SJSA1 (cell line): ENCODE data around the gene ZNF90. TPM values are rescaled to one million over a fixed set of nuclear protein-coding genes. Genes with fewer than 3 reads are reported as not detected.
"Not testable (repeated sequence)": the region's sequence is repeated elsewhere in the genome, so short reads cannot be mapped to it uniquely, and the experiment has no call there.

Experiments
- DNase-seq, 2 experiments: peaks; one replicate each; pipeline ENCODE4 v3.0.0-alpha.2; 2015 to 2020; ENCODE audit warnings: low spot score in 2 of 2, low read depth in 1 of 2
- H3K27ac ChIP-seq: fragments of 250-450 bp; sonication (Bioruptor Pico); 2 replicates; pipeline ENCODE4 v1.5.1; 2020; ENCODE audit warnings: mild to moderate bottlenecking, moderate library complexity
- H3K27me3 ChIP-seq: fragments of 250-450 bp; sonication (Bioruptor Pico); replicated peaks from 2 replicates; pipeline ENCODE4 v1.5.1; 2020; ENCODE audit warnings: mild to moderate bottlenecking, moderate library complexity
- H3K36me3 ChIP-seq: fragments of 250-450 bp; sonication (Bioruptor Pico); 2 replicates; pipeline ENCODE4 v1.5.1; 2020; ENCODE audit warnings: mild to moderate bottlenecking
- H3K4me1 ChIP-seq: fragments of 250-450 bp; sonication (Bioruptor Pico); replicated peaks from 2 replicates; pipeline ENCODE4 v1.6.1; 2021; ENCODE audit warnings: mild to moderate bottlenecking
- H3K4me3 ChIP-seq: fragments of 250-450 bp; sonication (Bioruptor Pico); 2 replicates; pipeline ENCODE4 v1.5.1; 2020; ENCODE audit warnings: mild to moderate bottlenecking
- H3K9me3 ChIP-seq: fragments of 250-450 bp; sonication (Bioruptor Pico); replicated peaks from 2 replicates; pipeline ENCODE4 v1.5.1; 2020; ENCODE audit warnings: mild to moderate bottlenecking
- total RNA-seq: library from RNA; depleted of rRNA; stranded (reverse); fragments of >200 nt; shearing (Covaris generic); gene quantifications from 2 replicates; pipeline ENCODE4 v1.2.3, GENCODE V29; 2014; rRNA removed

ZNF90 gene
- total RNA-seq, 1 experiment from 2014 or later = 0.34 TPM

DNA sequence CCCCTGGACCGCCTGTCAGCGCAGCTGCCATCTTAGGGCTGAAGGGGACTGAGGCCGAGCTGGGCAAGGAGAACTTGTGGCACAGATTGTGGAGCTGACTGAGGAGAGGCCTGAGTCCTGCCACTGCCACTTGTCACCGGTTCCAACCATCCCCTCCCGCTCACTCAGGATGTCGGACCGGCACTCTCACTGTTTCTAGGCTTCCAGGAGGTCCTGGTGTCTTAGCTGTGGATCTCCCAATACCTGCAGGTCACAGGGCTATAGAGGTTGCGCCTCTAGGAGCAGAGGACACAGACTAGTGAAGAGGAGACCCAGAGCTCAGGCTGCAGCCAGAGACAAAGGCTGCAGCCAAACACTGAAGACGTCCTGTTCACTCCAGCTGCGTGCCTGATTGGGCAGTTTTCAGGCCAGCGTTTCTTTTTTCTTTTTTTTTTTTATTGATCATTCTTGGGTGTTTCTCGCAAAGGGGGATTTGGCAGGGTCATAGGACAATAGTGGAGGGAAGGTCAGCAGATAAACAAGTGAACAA lies 73.9 kb downstream of the ZNF90 start:
- no peak overlapping the region for H3K27ac ChIP-seq

GRCh38 chr19:20152506-20152905 lies 74.7 kb downstream of the ZNF90 start:
- not testable (repeated sequence) for H3K4me1 ChIP-seq, H3K27me3 ChIP-seq, H3K9me3 ChIP-seq, DNase-seq, H3K36me3 ChIP-seq, H3K27ac ChIP-seq, H3K4me3 ChIP-seq

More for the DNA sequence above, 73.9 kb downstream of the ZNF90 start:
- Histone ChIP-seq H3K9me3 (no peaks in the 10 kb centered on the region; the same call in 1 of the 2 replicates), H3K27me3 (no peaks in the 10 kb centered on the region), H3K36me3 (no peaks in the 10 kb centered on the region), H3K4me3 (no peak overlapping the region), H3K4me1 (no peaks in the 10 kb centered on the region)
- no peak for DNase-seq

DNA sequence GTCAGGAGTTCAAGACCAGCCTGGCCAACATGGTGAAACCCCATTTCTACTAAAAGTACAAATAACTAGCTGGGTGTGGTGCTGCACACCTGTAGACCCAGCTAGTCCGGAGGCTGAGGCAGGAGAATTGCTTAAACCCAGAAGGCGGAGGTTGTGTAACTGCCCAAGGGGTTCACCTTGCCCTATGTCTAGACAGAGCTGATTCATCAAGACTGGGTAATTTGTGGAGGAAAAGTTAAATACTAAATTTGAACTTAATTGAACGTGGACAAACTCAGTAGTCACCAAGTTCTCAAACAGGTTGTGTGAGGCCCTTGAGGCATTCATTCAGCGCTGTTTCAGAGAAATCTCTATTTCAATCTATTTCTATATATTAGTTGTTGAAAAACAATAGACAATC lies 75.5 kb downstream of the ZNF90 start:
- no peak overlapping the region for H3K27ac ChIP-seq
- no peaks in the 10 kb centered on the region; the same call in 1 of the 2 replicates for H3K9me3 ChIP-seq
- no peaks in the 10 kb centered on the region for H3K27me3 ChIP-seq
- H3K36me3 ChIP-seq = no peaks in the 10 kb centered on the region
- DNase-seq = no peak
- no peaks in the 10 kb centered on the region for H3K4me1 ChIP-seq
- H3K4me3 ChIP-seq = no peak overlapping the region

- DNase-seq = no peak
- H3K27ac ChIP-seq = no peak overlapping the region
- H3K4me3 ChIP-seq = no peak overlapping the region
- H3K9me3 ChIP-seq = no peaks in the 10 kb centered on the region; the same call in 1 of the 2 replicates
- H3K4me1 ChIP-seq = no peaks in the 10 kb centered on the region
- no peaks in the 10 kb centered on the region for H3K27me3 ChIP-seq
- no peaks in the 10 kb centered on the region for H3K36me3 ChIP-seq
Measured at GRCh38 chr19:20154636-20155035, 76.8 kb downstream of the ZNF90 start.

DNA sequence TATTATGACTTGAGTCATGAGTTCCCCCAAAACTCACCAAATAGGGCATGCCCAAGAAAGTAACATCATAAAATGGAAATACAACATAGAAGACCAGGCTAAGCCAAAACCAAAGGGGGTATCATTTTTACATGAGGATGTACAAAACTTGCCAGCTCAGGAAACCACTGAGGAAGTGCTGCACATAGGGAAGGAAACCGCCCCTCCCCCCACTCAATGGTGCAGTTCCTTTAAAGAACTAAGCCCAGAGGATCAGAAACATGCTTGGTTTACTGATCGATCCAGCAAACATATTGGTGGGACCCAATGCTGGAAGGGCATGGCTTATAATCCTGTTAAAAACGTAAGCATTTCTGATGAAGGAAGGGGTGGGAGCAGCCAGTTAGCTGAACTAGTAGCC lies 85.0 kb downstream of the ZNF90 start:
- H3K27ac ChIP-seq = no peak overlapping the region
- H3K4me1 ChIP-seq = no peaks in the 10 kb centered on the region
- H3K27me3 ChIP-seq = no peaks in the 10 kb centered on the region
- H3K9me3 ChIP-seq = peaks cover under 1% of the 10 kb centered on the region; the same call in 1 of the 2 replicates
- H3K4me3 ChIP-seq = no peak overlapping the region
- no peaks in the 10 kb centered on the region for H3K36me3 ChIP-seq
- DNase-seq = no peak

GRCh38 chr19:20164456-20164855 lies 86.7 kb downstream of the ZNF90 start:
- no peak overlapping the region for H3K27ac ChIP-seq
- H3K4me1 ChIP-seq = no peaks in the 10 kb centered on the region
- no peaks in the 10 kb centered on the region for H3K27me3 ChIP-seq
- no peak for DNase-seq
- no peak overlapping the region for H3K4me3 ChIP-seq
- H3K36me3 ChIP-seq = no peaks in the 10 kb centered on the region
- H3K9me3 ChIP-seq = peaks cover 4% of the 10 kb centered on the region; the same call in 1 of the 2 replicates

- H3K4me3 ChIP-seq = no peak overlapping the region
- H3K36me3 ChIP-seq = no peaks in the 10 kb centered on the region
- no peaks in the 10 kb centered on the region for H3K27me3 ChIP-seq
- no peak for DNase-seq
- H3K27ac ChIP-seq = no peak overlapping the region
- H3K9me3 ChIP-seq = peaks cover 4% of the 10 kb centered on the region; the same call in 1 of the 2 replicates
- H3K4me1 ChIP-seq = no peaks in the 10 kb centered on the region
Measured at GRCh38 chr19:20165971-20166592, 88.3 kb downstream of the ZNF90 start.

- H3K36me3 ChIP-seq = no peaks in the 10 kb centered on the region
- H3K9me3 ChIP-seq = peaks cover 4% of the 10 kb centered on the region; the same call in 1 of the 2 replicates
- H3K4me3 ChIP-seq = peak within 1 kb of the TSS; percentile 34
- H3K4me1 ChIP-seq = no peaks in the 10 kb centered on the region
- no peaks in the 10 kb centered on the region for H3K27me3 ChIP-seq
- DNase-seq = peak; percentile 53 to 63
- H3K27ac ChIP-seq = no peak within 1 kb of the TSS
Measured at GRCh38 chr19:20167020-20167644, 89.3 kb downstream of the ZNF90 start, which contains the start of gene ZNF486. Gene ZNF486 (plus strand): TSS chr19:20167214. CDS start chr19:20167331, 117 bp downstream.

- no peaks in the 10 kb centered on the region for H3K27me3 ChIP-seq
- H3K36me3 ChIP-seq = no peaks in the 10 kb centered on the region
- no peak overlapping the region for H3K27ac ChIP-seq
- peaks cover 4% of the 10 kb centered on the region; the same call in 1 of the 2 replicates for H3K9me3 ChIP-seq
- no peaks in the 10 kb centered on the region for H3K4me1 ChIP-seq
- no peak for DNase-seq
- peak overlapping the region; percentile 34 for H3K4me3 ChIP-seq
Measured at GRCh38 chr19:20167651-20168122, 89.9 kb downstream of the ZNF90 start.

Other genes with a start within 250 kb of the ZNF90 start
- gene ZNF253, start 212.1 kb upstream of the ZNF90 start, total RNA-seq = 1.6 and 3.0 TPM in 2 replicates
- gene ZNF93, start 177.1 kb upstream of the ZNF90 start, total RNA-seq = 12.6 and 14.6 TPM in 2 replicates
- 2.9 and 13.9 TPM in 2 replicates for gene ZNF682, start 38.5 kb upstream of the ZNF90 start, total RNA-seq
- gene ZNF486, start 89.2 kb downstream of the ZNF90 start, total RNA-seq = 0.13 and 1.2 TPM in 2 replicates